ENCODE measurements around the gene MAP1S. TPM values are rescaled to one million over a fixed set of nuclear protein-coding genes. Genes with fewer than 3 reads are reported as not detected.

MAP1S gene
- total and polyA plus RNA-seq, 2 of the 13 experiments (the other 11 are each of a cell fraction or from before 2014, with no cell fraction given): 3.8 to 7.3 TPM

GRCh38 chr19:17718947-17719711 is at the start of gene MAP1S (continued):
- TF ChIP-seq, protein P1, sequence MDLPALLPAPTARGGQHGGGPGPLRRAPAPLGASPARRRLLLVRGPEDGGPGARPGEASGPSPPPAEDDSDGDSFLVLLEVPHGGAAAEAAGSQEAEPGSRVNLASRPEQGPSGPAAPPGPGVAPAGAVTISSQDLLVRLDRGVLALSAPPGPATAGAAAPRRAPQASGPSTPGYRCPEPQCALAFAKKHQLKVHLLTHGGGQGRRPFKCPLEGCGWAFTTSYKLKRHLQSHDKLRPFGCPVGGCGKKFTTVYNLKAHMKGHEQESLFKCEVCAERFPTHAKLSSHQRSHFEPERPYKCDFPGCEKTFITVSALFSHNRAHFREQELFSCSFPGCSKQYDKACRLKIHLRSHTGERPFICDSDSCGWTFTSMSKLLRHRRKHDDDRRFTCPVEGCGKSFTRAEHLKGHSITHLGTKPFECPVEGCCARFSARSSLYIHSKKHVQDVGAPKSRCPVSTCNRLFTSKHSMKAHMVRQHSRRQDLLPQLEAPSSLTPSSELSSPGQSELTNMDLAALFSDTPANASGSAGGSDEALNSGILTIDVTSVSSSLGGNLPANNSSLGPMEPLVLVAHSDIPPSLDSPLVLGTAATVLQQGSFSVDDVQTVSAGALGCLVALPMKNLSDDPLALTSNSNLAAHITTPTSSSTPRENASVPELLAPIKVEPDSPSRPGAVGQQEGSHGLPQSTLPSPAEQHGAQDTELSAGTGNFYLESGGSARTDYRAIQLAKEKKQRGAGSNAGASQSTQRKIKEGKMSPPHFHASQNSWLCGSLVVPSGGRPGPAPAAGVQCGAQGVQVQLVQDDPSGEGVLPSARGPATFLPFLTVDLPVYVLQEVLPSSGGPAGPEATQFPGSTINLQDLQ (CRISPR knock-in tag; IDR thresholded peaks at IDR 0.05): 0 out of 2 replicates have a peak, but pooled peaks have one; percentile 22
- TF ChIP-seq MAF1 (CRISPR knock-in tag; IDR thresholded peaks at IDR 0.05; ENCODE audit: borderline replicate concordance) (peak; percentile 67; the same call in 1 of the 2 replicates), PRDM10 (CRISPR knock-in tag; IDR thresholded peaks at IDR 0.05; ENCODE audit: low read depth) (peak; percentile 32; the same call in 1 of the 2 replicates), EP300 (IDR thresholded peaks at IDR 0.05; ENCODE audit: low read depth in 2 of 2, low read length in 2 of 2) (no peak), EP300 (CRISPR knock-in tag; IDR thresholded peaks at IDR 0.05; ENCODE audit: borderline replicate concordance) (no peak), ZNF513 (CRISPR knock-in tag; conservative IDR thresholded peaks at IDR 0.05) (no peak), ZFP37 (CRISPR knock-in tag; IDR thresholded peaks at IDR 0.05; ENCODE audit: borderline replicate concordance) (0 out of 2 replicates have a peak, but pooled peaks have one; percentile 62), MYPOP (CRISPR knock-in tag; IDR thresholded peaks at IDR 0.05) (0 out of 2 replicates have a peak, but pooled peaks have one; percentile 63), ZNF746 (CRISPR knock-in tag; IDR thresholded peaks at IDR 0.05) (peak; percentile 62; the same call in 1 of the 2 replicates), ZBTB7B (CRISPR knock-in tag; IDR thresholded peaks at IDR 0.05) (peak; percentile 91), ZFX (CRISPR knock-in tag; IDR thresholded peaks at IDR 0.05; ENCODE audit: low read depth) (peak; percentile 82)
- TF ChIP-seq, protein P2, sequence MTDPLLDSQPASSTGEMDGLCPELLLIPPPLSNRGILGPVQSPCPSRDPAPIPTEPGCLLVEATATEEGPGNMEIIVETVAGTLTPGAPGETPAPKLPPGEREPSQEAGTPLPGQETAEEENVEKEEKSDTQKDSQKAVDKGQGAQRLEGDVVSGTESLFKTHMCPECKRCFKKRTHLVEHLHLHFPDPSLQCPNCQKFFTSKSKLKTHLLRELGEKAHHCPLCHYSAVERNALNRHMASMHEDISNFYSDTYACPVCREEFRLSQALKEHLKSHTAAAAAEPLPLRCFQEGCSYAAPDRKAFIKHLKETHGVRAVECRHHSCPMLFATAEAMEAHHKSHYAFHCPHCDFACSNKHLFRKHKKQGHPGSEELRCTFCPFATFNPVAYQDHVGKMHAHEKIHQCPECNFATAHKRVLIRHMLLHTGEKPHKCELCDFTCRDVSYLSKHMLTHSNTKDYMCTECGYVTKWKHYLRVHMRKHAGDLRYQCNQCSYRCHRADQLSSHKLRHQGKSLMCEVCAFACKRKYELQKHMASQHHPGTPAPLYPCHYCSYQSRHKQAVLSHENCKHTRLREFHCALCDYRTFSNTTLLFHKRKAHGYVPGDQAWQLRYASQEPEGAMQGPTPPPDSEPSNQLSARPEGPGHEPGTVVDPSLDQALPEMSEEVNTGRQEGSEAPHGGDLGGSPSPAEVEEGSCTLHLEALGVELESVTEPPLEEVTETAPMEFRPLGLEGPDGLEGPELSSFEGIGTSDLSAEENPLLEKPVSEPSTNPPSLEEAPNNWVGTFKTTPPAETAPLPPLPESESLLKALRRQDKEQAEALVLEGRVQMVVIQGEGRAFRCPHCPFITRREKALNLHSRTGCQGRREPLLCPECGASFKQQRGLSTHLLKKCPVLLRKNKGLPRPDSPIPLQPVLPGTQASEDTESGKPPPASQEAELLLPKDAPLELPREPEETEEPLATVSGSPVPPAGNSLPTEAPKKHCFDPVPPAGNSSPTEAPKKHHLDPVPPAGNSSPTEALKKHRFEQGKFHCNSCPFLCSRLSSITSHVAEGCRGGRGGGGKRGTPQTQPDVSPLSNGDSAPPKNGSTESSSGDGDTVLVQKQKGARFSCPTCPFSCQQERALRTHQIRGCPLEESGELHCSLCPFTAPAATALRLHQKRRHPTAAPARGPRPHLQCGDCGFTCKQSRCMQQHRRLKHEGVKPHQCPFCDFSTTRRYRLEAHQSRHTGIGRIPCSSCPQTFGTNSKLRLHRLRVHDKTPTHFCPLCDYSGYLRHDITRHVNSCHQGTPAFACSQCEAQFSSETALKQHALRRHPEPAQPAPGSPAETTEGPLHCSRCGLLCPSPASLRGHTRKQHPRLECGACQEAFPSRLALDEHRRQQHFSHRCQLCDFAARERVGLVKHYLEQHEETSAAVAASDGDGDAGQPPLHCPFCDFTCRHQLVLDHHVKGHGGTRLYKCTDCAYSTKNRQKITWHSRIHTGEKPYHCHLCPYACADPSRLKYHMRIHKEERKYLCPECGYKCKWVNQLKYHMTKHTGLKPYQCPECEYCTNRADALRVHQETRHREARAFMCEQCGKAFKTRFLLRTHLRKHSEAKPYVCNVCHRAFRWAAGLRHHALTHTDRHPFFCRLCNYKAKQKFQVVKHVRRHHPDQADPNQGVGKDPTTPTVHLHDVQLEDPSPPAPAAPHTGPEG (CRISPR knock-in tag; IDR thresholded peaks at IDR 0.05): no peak
